Measurements from ENCODE around the gene WNT1. TPM values are rescaled to one million over a fixed set of nuclear protein-coding genes. Genes with fewer than 3 reads are reported as not detected.

WNT1 gene
- total RNA-seq, 2 donors from 2014 or later, result not detected

- H3K4me1 Mint-ChIP-seq (ENCODE audit: low read depth in 2 of 2), result no peaks in the 10 kb centered on the region
- no peaks in the 10 kb centered on the region for H3K27me3 Mint-ChIP-seq
- H3K36me3 Mint-ChIP-seq, result peaks cover 13% of the 10 kb centered on the region
- ATAC-seq (no peak), DNase-seq (ENCODE audit: low spot score) (no peak)
- H3K9me3 Mint-ChIP-seq, result no peaks in the 10 kb centered on the region
- H3K27ac Mint-ChIP-seq, result no peak overlapping the region
- H3K4me3 Mint-ChIP-seq, result no peak overlapping the region
Measured at GRCh38 chr12:49027846-49028555, 49.9 kb downstream of the WNT1 start.

GRCh38 chr12:49028666-49029275 lies 50.6 kb downstream of the WNT1 start:
- peaks cover 0 to under 1% of the 10 kb centered on the region in 2 donors for H3K4me1 Mint-ChIP-seq (ENCODE audit: low read depth in 2 of 2)
- H3K9me3 Mint-ChIP-seq, result no peaks in the 10 kb centered on the region
- DNase-seq (ENCODE audit: low spot score) (no peak), ATAC-seq (no peak)
- H3K27ac Mint-ChIP-seq, result no peak overlapping the region
- no peak overlapping the region for H3K4me3 Mint-ChIP-seq
- peaks cover 14% of the 10 kb centered on the region for H3K36me3 Mint-ChIP-seq
- H3K27me3 Mint-ChIP-seq, result no peaks in the 10 kb centered on the region

GRCh38 chr12:49030119-49030518 lies 52.0 kb downstream of the WNT1 start:
- no peak for ATAC-seq
- Mint-ChIP-seq H3K36me3 (peaks cover 17% of the 10 kb centered on the region), H3K27me3 (no peaks in the 10 kb centered on the region), H3K4me1 (ENCODE audit: low read depth in 2 of 2) (peaks cover 0 to 3% of the 10 kb centered on the region in 2 donors), H3K4me3 (no peak overlapping the region), H3K9me3 (no peaks in the 10 kb centered on the region), H3K27ac (no peak overlapping the region)
- no peak for DNase-seq (ENCODE audit: low spot score)

GRCh38 chr12:49030714-49031572 lies 52.8 kb downstream of the WNT1 start:
- Mint-ChIP-seq H3K9me3 (no peaks in the 10 kb centered on the region), H3K4me3 (no peak overlapping the region), H3K27ac (no peak overlapping the region), H3K4me1 (ENCODE audit: low read depth in 2 of 2) (peaks cover 0 to 3% of the 10 kb centered on the region in 2 donors), H3K36me3 (peaks cover 12% of the 10 kb centered on the region), H3K27me3 (no peaks in the 10 kb centered on the region)
- ATAC-seq (no peak), DNase-seq (ENCODE audit: low spot score) (no peak)

GRCh38 chr12:49031573-49032161 lies 53.5 kb downstream of the WNT1 start:
- no peak overlapping the region for H3K27ac Mint-ChIP-seq
- H3K36me3 Mint-ChIP-seq, result peaks cover 12% of the 10 kb centered on the region
- H3K9me3 Mint-ChIP-seq, result no peaks in the 10 kb centered on the region
- H3K4me1 Mint-ChIP-seq (ENCODE audit: low read depth in 2 of 2), result peaks cover 0 to 4% of the 10 kb centered on the region in 2 donors
- no peaks in the 10 kb centered on the region for H3K27me3 Mint-ChIP-seq
- H3K4me3 Mint-ChIP-seq, result no peak overlapping the region
- ATAC-seq, result no peak
- no peak for DNase-seq (ENCODE audit: low spot score)

Other genes starting within 250 kb of the WNT1 start
- under 1 TPM; 0.22 to 0.40 TPM for gene ADCY6, start 189.2 kb upstream of the WNT1 start, total RNA-seq
- gene CACNB3, start 159.8 kb upstream of the WNT1 start, total RNA-seq, result 10 to 100 TPM in 1 of 2 donors, 1 to 10 TPM in 1; 6.9 to 10.7 TPM
- 100 to 1,000 TPM; 131 to 162 TPM for gene DDX23, start 126.2 kb upstream of the WNT1 start, total RNA-seq
- 1 to 10 TPM; 3.4 to 3.7 TPM for gene RND1, start 112.5 kb upstream of the WNT1 start, total RNA-seq
- gene FKBP11, start 52.8 kb upstream of the WNT1 start, total RNA-seq, result 100 to 1,000 TPM; 101 to 112 TPM
- 100 to 1,000 TPM; 125 to 156 TPM for gene ARF3, start 20.8 kb upstream of the WNT1 start, total RNA-seq
- under 1 TPM in 1 of 2 donors, not detected in 1; 0.50 TPM for gene WNT10B, start 6.6 kb upstream of the WNT1 start, total RNA-seq
- gene DDN, start 21.1 kb downstream of the WNT1 start, total RNA-seq, result 1 to 10 TPM in 1 of 2 donors, under 1 TPM in 1; 0.48 to 1.1 TPM
- 10 to 100 TPM; 63.4 to 70.3 TPM for gene PRKAG1, start 40.5 kb downstream of the WNT1 start, total RNA-seq
- gene KMT2D, start 82.5 kb downstream of the WNT1 start, total RNA-seq, result 100 to 1,000 TPM; 120 to 199 TPM
- 10 to 100 TPM; 21.9 to 28.9 TPM for gene RHEBL1, start 91.7 kb downstream of the WNT1 start, total RNA-seq
- gene DHH, start 116.5 kb downstream of the WNT1 start, total RNA-seq, result under 1 TPM; 0.24 to 0.31 TPM
- 10 to 100 TPM; 55.4 to 74.9 TPM for gene LMBR1L, start 132.5 kb downstream of the WNT1 start, total RNA-seq
- 1,000 to 10,000 TPM; 1,825 to 2,159 TPM for gene TUBA1B, start 153.1 kb downstream of the WNT1 start, total RNA-seq
- 10 to 100 TPM; 30.8 to 53.5 TPM for gene TUBA1A, start 210.8 kb downstream of the WNT1 start, total RNA-seq